ENCODE results near the gene SIK3.

Gene SIK3

GRCh38 chr11:116994195-116994594 lies 104.0 kb downstream of the SIK3 start:
- DNase-seq (ENCODE audit: low spot score) = no peak
- in situ Hi-C loops (cut with MboI; ENCODE audit: low pct_unique_long_range_greater_than_20kb, low sequenced_read_pairs, unreplicated experiment) = no loop called here
- TF ChIP-seq CTCF (IDR thresholded peaks at IDR 0.05; ENCODE audit: extremely low read depth, insufficient read depth, missing control alignments) = no peak

GRCh38 chr11:116993599-116993998 lies 104.6 kb downstream of the SIK3 start:
- in situ Hi-C loops (cut with MboI; ENCODE audit: low pct_unique_long_range_greater_than_20kb, low sequenced_read_pairs, unreplicated experiment) = no loop called here
- DNase-seq (ENCODE audit: low spot score) = no peak
- TF ChIP-seq CTCF (IDR thresholded peaks at IDR 0.05; ENCODE audit: extremely low read depth, insufficient read depth, missing control alignments) = no peak

- in situ Hi-C loops (cut with MboI; ENCODE audit: low pct_unique_long_range_greater_than_20kb, low sequenced_read_pairs, unreplicated experiment) = no loop called here
- no peak for DNase-seq (ENCODE audit: low spot score)
- TF ChIP-seq CTCF (IDR thresholded peaks at IDR 0.05; ENCODE audit: extremely low read depth, insufficient read depth, missing control alignments) = no peak
Measured at GRCh38 chr11:116991491-116991890, 106.7 kb downstream of the SIK3 start.

GRCh38 chr11:116990811-116991210 lies 107.4 kb downstream of the SIK3 start:
- no peak for DNase-seq (ENCODE audit: low spot score)
- TF ChIP-seq CTCF (IDR thresholded peaks at IDR 0.05; ENCODE audit: extremely low read depth, insufficient read depth, missing control alignments) = no peak

GRCh38 chr11:116990061-116990473 lies 108.2 kb downstream of the SIK3 start:
- in situ Hi-C loops (cut with MboI; ENCODE audit: low pct_unique_long_range_greater_than_20kb, low sequenced_read_pairs, unreplicated experiment) = no loop called here
- no peak for TF ChIP-seq CTCF (IDR thresholded peaks at IDR 0.05; ENCODE audit: extremely low read depth, insufficient read depth, missing control alignments)
- no peak for DNase-seq (ENCODE audit: low spot score)

More at GRCh38 chr11:116990811-116991210, 107.4 kb downstream of the SIK3 start:
- in situ Hi-C loops (cut with MboI; ENCODE audit: low pct_unique_long_range_greater_than_20kb, low sequenced_read_pairs, unreplicated experiment) = no loop called here

GRCh38 chr11:116989184-116989583 lies 109.0 kb downstream of the SIK3 start:
- no peak for DNase-seq (ENCODE audit: low spot score)
- in situ Hi-C loops (cut with MboI; ENCODE audit: low pct_unique_long_range_greater_than_20kb, low sequenced_read_pairs, unreplicated experiment) = no loop called here

More at GRCh38 chr11:116989184-116989583, 109.0 kb downstream of the SIK3 start:
- no peak for TF ChIP-seq CTCF (IDR thresholded peaks at IDR 0.05; ENCODE audit: extremely low read depth, insufficient read depth, missing control alignments)

Data from GM13977 (cell line).